IPS-20b (cell line): ENCODE results near the gene TMEM169.
A peak's percentile ranks its signal among the peaks of the same experiment; 100 is the strongest.

Experiments
- H3K27ac ChIP-seq: one replicate; pipeline ENCODE4 v1.5.1; 2013; ENCODE audit warnings: low read length
- H3K27me3 ChIP-seq: 2 replicates; pipeline ENCODE4 v1.6.1; 2013; ENCODE audit warnings: mild to moderate bottlenecking, low read length, inconsistent platforms; ENCODE audit not compliant: insufficient read depth
- H3K36me3 ChIP-seq: 2 replicates; pipeline ENCODE4 v1.6.1; 2013; ENCODE audit warnings: low read depth, mild to moderate bottlenecking, inconsistent platforms, low read length, moderate library complexity; ENCODE audit not compliant: insufficient read depth
- H3K4me1 ChIP-seq: 2 replicates; pipeline ENCODE4 v1.6.1; 2013; ENCODE audit warnings: mild to moderate bottlenecking, control low read depth, inconsistent platforms, low read length, moderate library complexity; ENCODE audit not compliant: insufficient read depth
- H3K4me3 ChIP-seq: 2 replicates; pipeline ENCODE4 v1.5.1; 2013; ENCODE audit warnings: mild to moderate bottlenecking, low read length, inconsistent platforms
- H3K9ac ChIP-seq: 2 replicates; pipeline ENCODE4 v1.6.1; 2013; ENCODE audit warnings: low read depth, mild to moderate bottlenecking, inconsistent platforms, low read length, moderate library complexity
- H3K9me3 ChIP-seq: 2 replicates; pipeline ENCODE4 v1.6.1; 2013; ENCODE audit warnings: mild to moderate bottlenecking, low read depth, low read length, inconsistent platforms; ENCODE audit not compliant: insufficient read depth

Gene TMEM169, protein sequence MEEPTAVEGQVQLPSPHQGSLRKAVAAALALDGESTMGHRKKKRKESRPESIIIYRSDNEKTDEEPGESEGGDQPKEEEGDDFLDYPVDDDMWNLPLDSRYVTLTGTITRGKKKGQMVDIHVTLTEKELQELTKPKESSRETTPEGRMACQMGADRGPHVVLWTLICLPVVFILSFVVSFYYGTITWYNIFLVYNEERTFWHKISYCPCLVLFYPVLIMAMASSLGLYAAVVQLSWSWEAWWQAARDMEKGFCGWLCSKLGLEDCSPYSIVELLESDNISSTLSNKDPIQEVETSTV

DNA sequence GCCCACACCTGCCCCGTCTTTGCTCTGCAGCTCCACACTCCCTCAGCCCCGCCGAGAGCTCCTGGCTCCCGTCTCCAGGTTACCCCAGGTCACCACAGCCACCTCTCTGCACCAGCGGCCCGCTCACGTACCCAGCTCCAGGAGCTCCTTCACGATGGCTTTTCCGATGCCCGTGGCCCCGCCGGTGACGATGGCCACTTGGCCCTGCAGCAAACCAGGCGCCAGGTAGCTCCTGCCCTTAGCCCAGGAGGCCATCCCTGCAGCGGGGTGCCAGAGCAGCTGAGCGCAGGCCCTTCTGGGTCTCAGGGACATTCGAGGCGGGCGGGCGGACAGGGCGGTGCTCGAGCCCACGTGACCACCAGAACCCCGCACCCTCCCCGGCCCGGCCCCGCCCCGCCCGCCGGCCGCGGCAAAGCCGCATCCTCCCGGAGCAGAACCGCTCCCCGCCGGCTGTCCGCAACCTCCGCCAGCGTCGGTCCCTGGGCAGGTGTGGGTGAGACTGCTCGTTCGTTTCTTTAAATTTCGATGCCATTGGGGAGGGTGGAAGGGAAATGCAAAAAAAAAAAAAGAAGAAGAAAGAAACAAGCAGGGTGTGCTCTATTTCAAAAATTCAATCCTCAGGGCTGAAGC, at the start of gene TMEM169, which contains the start of gene PECR:
Gene TMEM169, plus strand, starts transcription at position 433 of the 630 bp plus-strand sequence. CDS start 14,045 bp downstream, outside the sequence.
Gene PECR, minus strand, starts transcription at position 323 of the 630 bp plus-strand sequence. Its CDS starts 68 bp downstream, at position 255.
- Histone ChIP-seq H3K27me3 (no peaks in the 10 kb centered on the region), H3K9ac (peak within 1 kb of the TSS; percentile 81), H3K27ac (peak within 1 kb of the TSS; percentile 88), H3K4me3 (peak within 1 kb of the TSS; percentile 84), H3K4me1 (peaks cover 31% of the 10 kb centered on the region), H3K9me3 (no peaks in the 10 kb centered on the region), H3K36me3 (no peaks in the 10 kb centered on the region)

DNA sequence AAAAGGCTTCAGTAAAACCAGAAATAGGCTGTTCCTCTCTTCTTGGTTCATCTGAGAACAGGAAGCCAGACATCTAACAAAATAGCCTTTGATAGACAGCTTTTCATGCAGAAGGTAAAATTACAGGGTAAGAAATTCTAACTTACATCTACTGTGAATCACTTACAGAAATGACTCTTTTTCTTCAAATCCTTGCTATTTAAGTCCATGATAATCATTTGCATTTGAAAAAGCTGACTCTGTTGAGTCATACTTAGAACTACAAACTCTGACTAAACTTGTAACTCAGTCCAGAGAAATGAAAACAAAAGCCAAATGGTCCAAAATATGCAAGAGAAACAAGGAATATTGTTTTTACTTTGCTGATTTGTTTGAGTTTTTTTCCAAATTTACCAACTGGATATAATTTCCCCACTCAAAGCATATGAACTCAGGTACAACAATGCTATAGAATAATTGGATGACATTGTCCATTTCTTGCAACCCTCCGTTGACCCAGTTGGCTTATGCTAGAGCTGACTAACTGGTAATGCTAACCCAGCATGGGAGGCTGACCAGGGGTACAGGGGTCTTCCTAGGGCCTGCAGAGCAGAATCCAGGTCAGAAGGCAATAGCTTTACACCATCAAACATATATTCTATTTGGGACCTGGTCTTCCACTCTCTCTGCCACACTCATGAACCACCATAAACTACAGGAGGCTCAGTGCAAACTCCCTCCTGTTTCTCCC, 49.6 kb upstream of the TMEM169 start:
- no peak overlapping the region for H3K27ac ChIP-seq

DNA sequence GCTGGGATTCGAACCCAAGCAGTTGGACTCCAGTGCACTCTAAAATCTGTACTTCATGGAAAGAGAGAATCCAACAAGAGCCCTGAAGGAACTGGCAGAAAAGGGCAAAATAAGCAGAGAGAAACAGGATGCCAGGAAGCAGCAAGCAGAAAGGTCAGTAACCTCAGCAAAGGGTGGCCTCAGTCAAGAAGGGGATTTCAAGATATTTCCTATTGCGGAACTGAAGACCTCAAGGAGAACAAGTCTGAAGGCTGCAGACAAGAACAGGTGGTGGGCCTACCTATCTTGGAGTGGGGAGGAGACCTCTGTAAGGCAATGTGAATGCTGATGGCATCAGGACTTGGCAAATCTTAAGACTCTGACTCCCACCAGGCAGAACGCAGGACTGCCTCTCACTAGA, 48.3 kb upstream of the TMEM169 start:
- Histone ChIP-seq H3K27ac (no peak overlapping the region), H3K9me3 (no peaks in the 10 kb centered on the region), H3K27me3 (no peaks in the 10 kb centered on the region), H3K9ac (no peak overlapping the region), H3K36me3 (peaks cover 9% of the 10 kb centered on the region), H3K4me3 (no peak overlapping the region), H3K4me1 (no peaks in the 10 kb centered on the region)

More for the DNA sequence above, 49.6 kb upstream of the TMEM169 start:
- Histone ChIP-seq H3K4me3 (no peak overlapping the region), H3K27me3 (no peaks in the 10 kb centered on the region), H3K4me1 (no peaks in the 10 kb centered on the region), H3K9me3 (no peaks in the 10 kb centered on the region), H3K36me3 (peaks cover 5% of the 10 kb centered on the region; the same call in 1 of the 2 replicates), H3K9ac (no peak overlapping the region)

DNA sequence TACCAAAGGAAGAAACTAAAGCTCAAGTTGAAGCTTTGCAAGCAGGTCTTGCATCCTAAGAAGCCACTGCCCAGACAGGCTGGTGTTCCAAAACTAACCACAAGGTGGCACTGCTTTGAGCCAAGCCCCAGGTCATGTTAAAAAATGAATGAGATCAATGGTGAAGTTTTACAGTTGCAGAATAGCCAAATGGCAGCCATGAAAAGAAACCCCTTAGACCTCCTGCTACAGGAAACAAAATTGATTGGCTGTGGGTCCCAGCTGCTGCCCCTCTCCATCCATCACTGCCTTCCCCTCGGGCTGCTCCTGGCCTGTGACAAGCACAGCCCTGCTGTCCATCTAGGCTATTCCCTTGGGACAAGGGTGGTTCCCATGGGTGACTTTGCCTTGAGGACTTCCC, 47.7 kb upstream of the TMEM169 start:
- H3K9me3 ChIP-seq, result no peaks in the 10 kb centered on the region
- H3K4me3 ChIP-seq, result no peak overlapping the region
- H3K27ac ChIP-seq, result no peak overlapping the region
- H3K4me1 ChIP-seq, result no peaks in the 10 kb centered on the region
- H3K36me3 ChIP-seq, result peaks cover 11% of the 10 kb centered on the region
- H3K27me3 ChIP-seq, result no peaks in the 10 kb centered on the region
- no peak overlapping the region for H3K9ac ChIP-seq

DNA sequence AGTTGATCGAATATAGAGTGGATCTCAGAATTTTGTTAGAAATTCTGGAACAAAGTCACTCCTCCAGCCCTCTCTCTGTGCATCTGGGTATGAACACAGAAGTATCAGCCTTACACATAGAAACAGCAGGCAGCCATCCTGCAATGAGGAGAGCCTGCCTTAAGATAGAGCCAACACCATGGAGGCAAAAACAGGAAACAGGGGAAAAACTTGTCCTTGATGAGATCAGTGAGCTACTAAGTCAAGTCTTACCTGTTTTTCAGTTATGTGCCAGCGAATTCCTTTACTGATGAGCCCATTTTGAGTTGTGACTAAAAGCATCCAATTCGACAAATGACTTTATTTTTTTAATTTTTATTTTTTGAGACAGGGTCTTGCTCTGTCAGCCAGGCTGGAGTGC, 41.8 kb upstream of the TMEM169 start:
- Histone ChIP-seq H3K4me3 (no peak overlapping the region), H3K9me3 (no peaks in the 10 kb centered on the region), H3K27me3 (no peaks in the 10 kb centered on the region), H3K36me3 (peaks cover 28% of the 10 kb centered on the region), H3K27ac (no peak overlapping the region), H3K4me1 (no peaks in the 10 kb centered on the region), H3K9ac (no peak overlapping the region)

DNA sequence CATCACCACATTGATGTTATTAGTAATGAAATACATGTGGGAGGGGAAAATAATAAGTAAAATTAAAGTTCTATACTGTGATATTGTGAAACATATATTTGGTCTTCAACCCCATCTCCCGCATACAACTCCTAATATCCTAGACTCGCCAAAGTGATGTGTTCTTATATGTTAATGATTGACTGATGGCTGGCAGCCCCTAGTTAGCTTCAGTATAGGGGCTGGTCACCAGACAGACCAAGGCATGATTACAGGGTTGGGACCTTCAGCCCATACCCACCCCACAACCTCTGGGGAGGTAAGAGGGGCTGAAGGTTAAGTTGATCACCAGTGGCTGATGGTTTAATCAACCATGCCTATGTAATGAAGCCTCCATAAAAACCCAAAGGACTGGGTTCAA, 40.3 kb upstream of the TMEM169 start:
- H3K4me3 ChIP-seq, result no peak overlapping the region
- H3K27ac ChIP-seq, result no peak overlapping the region
- no peaks in the 10 kb centered on the region for H3K27me3 ChIP-seq
- peaks cover 28% of the 10 kb centered on the region for H3K36me3 ChIP-seq
- H3K9me3 ChIP-seq, result no peaks in the 10 kb centered on the region
- no peak overlapping the region for H3K9ac ChIP-seq
- H3K4me1 ChIP-seq, result no peaks in the 10 kb centered on the region

DNA sequence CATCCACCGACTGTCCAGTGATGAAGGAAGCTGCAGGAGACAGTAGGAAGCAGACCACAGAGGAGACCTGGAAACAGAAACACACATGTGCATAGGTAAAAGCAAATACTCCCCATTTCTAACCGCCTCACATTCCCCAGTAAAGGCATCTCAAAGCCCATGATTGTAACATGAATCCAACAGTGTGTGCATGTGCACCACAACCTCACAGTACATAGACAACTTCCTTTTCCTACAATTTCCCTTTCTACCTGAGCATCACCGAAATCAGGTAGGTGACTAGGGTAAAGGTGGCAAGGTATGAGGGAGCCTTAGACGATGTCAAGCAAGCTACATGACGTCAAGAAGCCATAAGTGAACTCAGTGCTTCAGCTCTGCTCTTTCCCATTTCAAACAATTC, 37.8 kb upstream of the TMEM169 start:
- H3K36me3 ChIP-seq, result peaks cover 21% of the 10 kb centered on the region
- no peaks in the 10 kb centered on the region for H3K27me3 ChIP-seq
- H3K4me3 ChIP-seq, result no peak overlapping the region
- no peaks in the 10 kb centered on the region for H3K9me3 ChIP-seq
- H3K4me1 ChIP-seq, result no peaks in the 10 kb centered on the region
- no peak overlapping the region for H3K9ac ChIP-seq
- no peak overlapping the region for H3K27ac ChIP-seq

DNA sequence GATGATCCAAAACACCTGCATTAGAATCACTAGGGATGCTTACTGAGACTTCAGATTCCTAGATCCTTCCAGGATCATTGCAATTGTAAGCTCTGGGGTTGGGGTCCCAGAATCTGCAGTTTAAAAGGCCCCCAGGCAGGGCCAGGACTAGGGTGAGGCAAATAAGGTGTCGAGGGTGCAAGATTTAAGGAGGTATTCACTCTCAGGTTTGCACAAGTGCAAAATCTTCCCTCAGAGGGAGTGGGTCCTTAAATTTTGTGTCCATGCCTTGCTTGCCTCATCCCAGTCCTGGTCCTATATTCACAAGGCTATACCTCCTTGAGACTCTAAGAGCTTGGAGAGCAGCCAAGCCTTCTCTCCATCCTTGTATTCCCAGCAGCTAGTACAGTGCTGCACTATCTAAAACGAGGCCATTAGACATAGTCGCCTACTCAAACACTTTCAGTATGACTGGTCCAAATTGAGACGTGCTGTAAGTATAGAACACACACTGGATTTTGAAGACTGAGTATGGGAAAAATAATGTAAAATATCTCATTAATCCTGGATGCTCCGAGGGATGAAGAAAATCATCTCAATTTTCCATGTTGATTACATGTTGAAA, 36.7 kb upstream of the TMEM169 start:
- H3K36me3 ChIP-seq, result peaks cover 23% of the 10 kb centered on the region
- H3K27me3 ChIP-seq, result no peaks in the 10 kb centered on the region
- H3K27ac ChIP-seq, result no peak overlapping the region
- H3K4me1 ChIP-seq, result no peaks in the 10 kb centered on the region
- H3K9me3 ChIP-seq, result no peaks in the 10 kb centered on the region
- no peak overlapping the region for H3K9ac ChIP-seq
- H3K4me3 ChIP-seq, result no peak overlapping the region

DNA sequence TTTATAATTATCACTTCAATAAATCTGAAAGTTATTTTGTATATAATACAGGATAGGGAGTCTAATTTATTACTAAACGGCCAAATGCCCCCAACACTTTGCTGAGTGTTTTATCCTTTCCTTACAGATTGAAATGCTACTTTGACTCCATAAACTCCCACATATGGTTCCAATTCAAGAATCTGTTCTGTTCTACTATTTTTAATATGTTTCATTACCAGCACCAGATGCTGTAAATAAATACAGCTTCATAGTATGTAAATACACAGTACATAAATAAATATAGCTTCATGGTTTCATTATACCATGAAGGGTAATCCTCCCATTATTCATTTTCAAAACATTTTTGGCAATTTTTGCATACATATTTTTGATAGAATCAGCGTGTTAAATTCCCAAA, 34.3 kb upstream of the TMEM169 start:
- no peaks in the 10 kb centered on the region for H3K27me3 ChIP-seq
- H3K4me1 ChIP-seq, result peaks cover 4% of the 10 kb centered on the region; the same call in 1 of the 2 replicates
- H3K9me3 ChIP-seq, result no peaks in the 10 kb centered on the region
- peaks cover 12% of the 10 kb centered on the region for H3K36me3 ChIP-seq
- H3K4me3 ChIP-seq, result no peak overlapping the region
- H3K27ac ChIP-seq, result no peak overlapping the region
- no peak overlapping the region for H3K9ac ChIP-seq

DNA sequence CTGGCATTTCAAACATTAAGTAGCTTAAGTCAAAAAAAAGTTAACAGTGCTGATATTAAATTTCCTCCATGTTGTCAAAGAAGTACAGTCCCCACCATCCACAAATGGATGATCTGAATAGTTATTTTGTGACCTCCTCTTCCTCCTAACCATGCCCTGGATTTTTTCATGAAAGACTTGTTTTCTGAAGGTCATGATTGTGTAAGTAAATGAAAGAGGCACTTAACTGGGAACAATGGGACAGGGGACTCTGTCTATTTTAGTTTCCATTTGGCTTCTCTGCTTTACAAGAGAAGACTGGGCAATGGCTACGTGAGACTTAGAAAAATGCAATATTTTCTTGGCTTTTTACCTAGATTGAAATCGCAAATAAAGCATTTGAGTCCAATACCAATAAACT, 32.3 kb upstream of the TMEM169 start:
- Histone ChIP-seq H3K4me1 (peaks cover 4% of the 10 kb centered on the region; the same call in 1 of the 2 replicates), H3K9me3 (no peaks in the 10 kb centered on the region), H3K9ac (no peak overlapping the region), H3K27ac (no peak overlapping the region), H3K4me3 (no peak overlapping the region), H3K27me3 (no peaks in the 10 kb centered on the region), H3K36me3 (peaks cover 6% of the 10 kb centered on the region)

DNA sequence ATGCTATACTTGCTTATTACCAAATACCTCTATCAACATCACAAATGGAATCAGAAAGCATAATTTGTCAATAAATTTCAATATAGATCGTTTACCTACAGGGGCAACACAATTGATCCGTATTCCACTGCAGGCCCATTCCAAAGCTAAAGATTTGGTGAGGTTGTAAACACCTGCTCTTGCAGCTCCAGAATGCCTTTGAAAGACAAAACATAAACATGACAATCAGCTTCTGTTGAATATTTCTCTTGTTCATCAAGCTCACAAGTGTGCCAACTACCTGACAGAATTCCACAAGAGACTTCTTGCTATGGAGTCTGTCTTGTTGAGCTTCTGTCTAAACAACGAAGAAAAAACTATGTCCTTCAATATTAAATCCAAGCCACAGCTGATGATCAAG, 30.4 kb upstream of the TMEM169 start:
- H3K4me3 ChIP-seq, result peak overlapping the region; percentile 25; the same call in 1 of the 2 replicates
- peaks cover 6% of the 10 kb centered on the region for H3K36me3 ChIP-seq
- no peak overlapping the region for H3K9ac ChIP-seq
- peaks cover 4% of the 10 kb centered on the region; the same call in 1 of the 2 replicates for H3K4me1 ChIP-seq
- H3K9me3 ChIP-seq, result no peaks in the 10 kb centered on the region
- no peaks in the 10 kb centered on the region for H3K27me3 ChIP-seq
- no peak overlapping the region for H3K27ac ChIP-seq
